GM06990 (cell line): Measurements from ENCODE around the gene GABRB1.

ENCODE experiments used
- DNase-seq: peaks from one replicate; pipeline ENCODE4 v3.0.0-alpha.2; 2011; ENCODE audit not compliant: insufficient read length; ENCODE audit errors: extremely low read depth
- H3K27me3 ChIP-seq: replicated peaks from 2 replicates; pipeline ENCODE4 v1.6.0; 2011; ENCODE audit warnings: low read length; ENCODE audit not compliant: control insufficient read depth, insufficient read depth
- H3K36me3 ChIP-seq: 2 replicates; pipeline ENCODE4 v1.5.1; 2011; ENCODE audit warnings: low read length; ENCODE audit not compliant: control insufficient read depth, insufficient read depth
- H3K4me3 ChIP-seq: replicated peaks from 2 replicates; pipeline ENCODE4 v1.5.1; 2011; ENCODE audit warnings: low read depth, mild to moderate bottlenecking, control low read depth, low read length
- TF ChIP-seq, protein P1 (sequence below): IDR thresholded peaks from 2 replicates; pipeline ENCODE4 v1.5.1; 2011; ENCODE audit warnings: low read length, control low read depth, mild to moderate bottlenecking, inconsistent platforms; ENCODE audit not compliant: insufficient read depth, poor library complexity, severe bottlenecking

The GABRB1 gene

DNA sequence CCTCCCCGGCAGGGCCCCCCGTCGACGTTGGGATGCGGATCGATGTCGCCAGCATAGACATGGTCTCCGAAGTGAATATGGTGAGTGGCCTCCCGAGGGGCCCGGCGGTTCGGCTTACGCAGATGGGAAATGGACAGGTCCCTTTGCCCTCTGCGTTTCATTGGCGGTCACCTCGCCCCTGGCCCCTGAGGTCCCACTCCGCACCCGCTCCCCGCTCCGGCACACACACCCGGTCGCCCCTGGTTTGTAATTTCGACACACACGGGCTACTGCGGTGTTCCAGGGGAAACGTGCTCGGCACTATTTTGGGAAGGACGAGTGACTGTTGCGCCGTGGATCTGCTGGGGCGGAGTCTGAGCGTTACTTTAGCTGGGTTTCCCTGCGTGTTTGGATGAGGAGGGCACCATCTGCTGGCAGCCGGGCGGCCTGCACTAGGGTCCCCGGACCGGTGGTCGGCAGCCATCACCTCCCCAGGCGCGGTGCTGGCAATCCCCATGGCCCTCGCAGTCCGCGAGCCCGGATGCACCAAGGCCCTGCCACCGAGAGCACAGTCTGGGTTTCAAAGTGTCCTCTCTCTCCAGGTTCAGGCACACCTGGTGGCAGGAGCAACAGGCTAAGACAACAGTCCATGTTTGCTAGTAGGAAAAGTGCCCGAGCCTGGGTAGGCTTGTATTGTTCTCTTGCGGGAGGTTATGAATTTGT, 1.2 kb downstream of the GABRB1 start:
- Histone ChIP-seq H3K36me3 (no peaks in the 10 kb centered on the region), H3K27me3 (no peaks in the 10 kb centered on the region; the same call in 1 of the 2 replicates), H3K4me3 (peak overlapping the region; percentile 6)
- TF ChIP-seq, protein P1, sequence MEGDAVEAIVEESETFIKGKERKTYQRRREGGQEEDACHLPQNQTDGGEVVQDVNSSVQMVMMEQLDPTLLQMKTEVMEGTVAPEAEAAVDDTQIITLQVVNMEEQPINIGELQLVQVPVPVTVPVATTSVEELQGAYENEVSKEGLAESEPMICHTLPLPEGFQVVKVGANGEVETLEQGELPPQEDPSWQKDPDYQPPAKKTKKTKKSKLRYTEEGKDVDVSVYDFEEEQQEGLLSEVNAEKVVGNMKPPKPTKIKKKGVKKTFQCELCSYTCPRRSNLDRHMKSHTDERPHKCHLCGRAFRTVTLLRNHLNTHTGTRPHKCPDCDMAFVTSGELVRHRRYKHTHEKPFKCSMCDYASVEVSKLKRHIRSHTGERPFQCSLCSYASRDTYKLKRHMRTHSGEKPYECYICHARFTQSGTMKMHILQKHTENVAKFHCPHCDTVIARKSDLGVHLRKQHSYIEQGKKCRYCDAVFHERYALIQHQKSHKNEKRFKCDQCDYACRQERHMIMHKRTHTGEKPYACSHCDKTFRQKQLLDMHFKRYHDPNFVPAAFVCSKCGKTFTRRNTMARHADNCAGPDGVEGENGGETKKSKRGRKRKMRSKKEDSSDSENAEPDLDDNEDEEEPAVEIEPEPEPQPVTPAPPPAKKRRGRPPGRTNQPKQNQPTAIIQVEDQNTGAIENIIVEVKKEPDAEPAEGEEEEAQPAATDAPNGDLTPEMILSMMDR: peak; percentile 83
- peak; percentile 77 for DNase-seq

DNA sequence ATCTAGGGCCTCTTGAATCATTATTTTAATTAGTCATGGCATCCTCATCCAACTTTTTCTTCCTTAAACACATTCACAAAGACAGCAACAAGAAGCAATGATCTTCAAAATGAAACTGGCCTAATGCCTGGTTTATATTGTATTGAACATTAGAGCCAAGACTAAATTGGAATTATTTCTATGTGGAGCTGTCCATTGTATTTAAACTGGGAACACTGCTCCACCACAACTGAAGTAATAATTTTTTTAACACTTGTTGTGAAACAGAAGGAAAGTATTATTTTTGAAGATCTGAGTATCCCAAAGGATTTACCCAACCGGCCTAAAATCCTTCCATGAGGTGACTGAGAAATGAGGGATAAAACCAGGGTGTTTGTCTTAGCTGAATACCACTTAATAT, 6.9 kb downstream of the GABRB1 start:
- TF ChIP-seq, protein P1: no peak
- Histone ChIP-seq H3K4me3 (no peak overlapping the region), H3K27me3 (no peaks in the 10 kb centered on the region), H3K36me3 (no peaks in the 10 kb centered on the region)
- DNase-seq: no peak

DNA sequence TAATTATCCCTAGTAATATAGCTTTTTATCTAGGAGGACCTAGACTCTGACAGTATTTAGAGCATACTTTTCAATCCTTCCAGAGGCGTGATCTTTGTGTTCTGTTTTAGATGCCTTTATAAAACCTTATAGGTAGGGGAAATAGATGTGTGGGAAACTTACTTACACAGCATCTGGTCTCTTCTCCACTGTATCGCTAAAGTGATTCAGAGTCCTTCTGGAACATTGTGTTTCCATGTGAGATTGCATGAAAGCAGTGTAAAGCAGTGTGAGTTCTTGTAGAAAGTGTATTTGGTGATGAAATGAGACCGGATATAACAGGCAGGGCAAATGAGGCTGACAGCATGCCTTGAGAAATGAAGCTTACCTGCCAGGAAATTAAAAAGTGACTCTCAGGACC, 9.5 kb downstream of the GABRB1 start:
- TF ChIP-seq, protein P1: no peak
- no peaks in the 10 kb centered on the region for H3K36me3 ChIP-seq
- no peak overlapping the region for H3K4me3 ChIP-seq

DNA sequence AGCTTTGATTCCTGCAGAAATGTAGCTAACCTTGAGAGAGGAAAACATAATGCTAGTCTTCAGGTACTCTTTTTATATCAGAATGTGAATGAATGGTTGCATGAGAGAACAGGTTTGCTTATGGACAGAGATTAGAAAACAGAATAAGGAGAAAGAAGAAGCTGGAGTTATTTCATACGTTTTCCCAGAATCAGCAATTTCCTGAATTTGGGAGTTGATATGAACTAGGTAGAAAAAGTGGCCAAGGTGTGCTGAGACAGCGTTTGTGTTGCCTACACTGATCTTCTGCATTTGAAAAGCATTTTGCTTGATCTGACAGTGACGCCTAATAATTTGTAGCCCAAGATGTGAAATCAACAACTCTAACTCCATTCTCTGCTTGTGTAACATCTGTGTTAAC, 12.5 kb downstream of the GABRB1 start:
- Histone ChIP-seq H3K36me3 (no peaks in the 10 kb centered on the region), H3K4me3 (no peak overlapping the region), H3K27me3 (no peaks in the 10 kb centered on the region)
- DNase-seq: no peak
- TF ChIP-seq, protein P1: no peak

More for the DNA sequence above, 9.5 kb downstream of the GABRB1 start:
- DNase-seq: no peak
- no peaks in the 10 kb centered on the region for H3K27me3 ChIP-seq

DNA sequence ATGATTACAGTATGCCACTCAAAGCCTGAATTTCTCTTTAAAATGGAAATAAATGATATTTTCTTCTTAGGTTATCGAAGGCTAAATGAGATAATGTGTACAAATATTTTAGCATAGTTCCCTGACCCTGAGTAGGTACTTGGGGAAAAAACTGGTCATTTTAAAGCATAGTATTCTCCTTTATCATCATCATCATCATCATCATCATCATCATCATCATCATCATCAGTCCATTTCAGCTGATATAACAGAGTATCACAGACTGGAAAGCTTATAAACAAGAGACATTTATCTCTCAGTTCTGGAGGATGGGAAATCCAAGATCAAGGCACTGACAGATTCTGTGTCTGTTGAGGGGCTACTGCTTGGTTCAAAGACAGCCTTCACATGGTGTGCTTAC, 13.9 kb downstream of the GABRB1 start:
- DNase-seq: no peak
- TF ChIP-seq, protein P1: no peak
- no peaks in the 10 kb centered on the region for H3K36me3 ChIP-seq

More for the DNA sequence above, 13.9 kb downstream of the GABRB1 start:
- Histone ChIP-seq H3K27me3 (no peaks in the 10 kb centered on the region), H3K4me3 (no peak overlapping the region)
